GM18868 (cell line): ENCODE measurements around the gene PDF.

Experiments
- ATAC-seq: cut with Tn5 transposase; IDR thresholded peaks from one replicate; pipeline ENCODE4 v1.9.1; 2021; ENCODE audit warnings: mild to moderate bottlenecking, moderate library complexity; ENCODE audit not compliant: unreplicated experiment

The PDF gene

GRCh38 chr16:69339289-69340094 is 9.1 kb upstream of the PDF start, which contains the start of the genes COG8 and NIP7:
Gene COG8, minus strand, starts transcription at chr16:69339564. Its CDS starts 12 bp downstream, at chr16:69339552.
Gene NIP7, plus strand, starts transcription at chr16:69339772. Its CDS starts 58 bp downstream, at chr16:69339830.
- peak; percentile 97 for ATAC-seq

- ATAC-seq: no peak
Observed at GRCh38 chr16:69338557-69339288, 8.3 kb upstream of the PDF start.

GRCh38 chr16:69334696-69335095 is 4.3 kb upstream of the PDF start:
- ATAC-seq: no peak

GRCh38 chr16:69329369-69330285 is 761 bp downstream of the PDF start:
- ATAC-seq: peak; percentile 31

- no peak for ATAC-seq
Observed at GRCh38 chr16:69328854-69329316, 1.5 kb downstream of the PDF start.

GRCh38 chr16:69327585-69328310 is 2.6 kb downstream of the PDF start:
- ATAC-seq: no peak

GRCh38 chr16:69326172-69326873 is 4.1 kb downstream of the PDF start:
- ATAC-seq: no peak

- ATAC-seq: no peak
Observed at GRCh38 chr16:69325784-69326171, 4.6 kb downstream of the PDF start.

- no peak for ATAC-seq
Observed at GRCh38 chr16:69324585-69325253, 5.7 kb downstream of the PDF start.

GRCh38 chr16:69324013-69324531 is 6.3 kb downstream of the PDF start:
- no peak for ATAC-seq

GRCh38 chr16:69323415-69323814 is 7.0 kb downstream of the PDF start:
- ATAC-seq: no peak

- no peak for ATAC-seq
Observed at GRCh38 chr16:69322343-69322742, 8.0 kb downstream of the PDF start.

GRCh38 chr16:69321080-69321479 is 9.3 kb downstream of the PDF start:
- ATAC-seq: no peak

- no peak for ATAC-seq
Observed at GRCh38 chr16:69320740-69321073, 9.7 kb downstream of the PDF start.

GRCh38 chr16:69319826-69320739 is 10.3 kb downstream of the PDF start:
- no peak for ATAC-seq

- ATAC-seq: no peak
Observed at GRCh38 chr16:69319381-69319780, 11.0 kb downstream of the PDF start.

GRCh38 chr16:69318911-69319289 is 11.5 kb downstream of the PDF start:
- ATAC-seq: no peak
